GM18498 (cell line): Measurements from ENCODE around the gene NDRG3.

Experiments used
- ATAC-seq: cut with Tn5 transposase; IDR thresholded peaks from one replicate; pipeline ENCODE4 v1.9.1; 2021; ENCODE audit warnings: mild to moderate bottlenecking, moderate library complexity; ENCODE audit not compliant: unreplicated experiment

The NDRG3 gene

DNA sequence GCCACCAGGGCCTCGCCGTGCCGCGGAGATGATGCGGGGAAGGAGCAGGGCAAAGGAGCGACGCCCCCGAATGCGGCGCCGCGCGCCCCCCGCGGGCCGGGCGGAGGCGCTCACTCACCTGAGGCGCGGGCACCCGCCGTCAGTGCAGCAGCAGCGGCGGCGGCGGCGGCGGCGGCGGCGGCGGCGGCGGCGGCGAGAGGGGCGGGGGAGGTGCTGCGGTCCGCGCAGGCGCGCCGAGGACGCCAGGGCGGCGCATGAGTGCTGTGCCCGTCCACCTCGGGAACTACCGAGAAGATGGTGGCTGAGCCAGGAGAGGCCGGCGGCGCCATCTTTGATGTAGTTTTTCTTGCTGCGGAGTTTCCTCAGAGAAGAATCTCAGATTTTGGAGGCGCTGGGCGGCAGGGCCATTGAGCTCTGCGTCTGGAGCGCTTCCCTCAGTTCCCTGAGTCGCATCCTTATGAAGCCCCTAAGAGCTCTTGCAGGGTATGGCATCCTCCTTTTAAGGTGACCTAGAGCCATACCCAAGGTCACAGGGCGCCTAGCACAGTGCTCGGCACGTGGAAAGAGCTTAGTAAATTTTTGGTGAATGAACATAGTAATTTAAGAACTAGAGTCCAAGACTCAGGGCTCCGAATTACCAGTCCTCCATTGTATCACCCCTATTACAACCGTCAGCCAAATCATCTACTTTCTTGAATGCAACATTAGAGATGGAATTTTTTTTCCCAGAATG lies at the start of gene NDRG3:
TSS of gene NDRG3 (minus strand) at position 164 of the 733 bp plus-strand sequence. CDS start 24,355 bp downstream, outside the sequence.
- peak; percentile 94 for ATAC-seq

- no peak for ATAC-seq
Observed at GRCh38 chr20:36794116-36794474, 48.2 kb upstream of the NDRG3 start.

DNA sequence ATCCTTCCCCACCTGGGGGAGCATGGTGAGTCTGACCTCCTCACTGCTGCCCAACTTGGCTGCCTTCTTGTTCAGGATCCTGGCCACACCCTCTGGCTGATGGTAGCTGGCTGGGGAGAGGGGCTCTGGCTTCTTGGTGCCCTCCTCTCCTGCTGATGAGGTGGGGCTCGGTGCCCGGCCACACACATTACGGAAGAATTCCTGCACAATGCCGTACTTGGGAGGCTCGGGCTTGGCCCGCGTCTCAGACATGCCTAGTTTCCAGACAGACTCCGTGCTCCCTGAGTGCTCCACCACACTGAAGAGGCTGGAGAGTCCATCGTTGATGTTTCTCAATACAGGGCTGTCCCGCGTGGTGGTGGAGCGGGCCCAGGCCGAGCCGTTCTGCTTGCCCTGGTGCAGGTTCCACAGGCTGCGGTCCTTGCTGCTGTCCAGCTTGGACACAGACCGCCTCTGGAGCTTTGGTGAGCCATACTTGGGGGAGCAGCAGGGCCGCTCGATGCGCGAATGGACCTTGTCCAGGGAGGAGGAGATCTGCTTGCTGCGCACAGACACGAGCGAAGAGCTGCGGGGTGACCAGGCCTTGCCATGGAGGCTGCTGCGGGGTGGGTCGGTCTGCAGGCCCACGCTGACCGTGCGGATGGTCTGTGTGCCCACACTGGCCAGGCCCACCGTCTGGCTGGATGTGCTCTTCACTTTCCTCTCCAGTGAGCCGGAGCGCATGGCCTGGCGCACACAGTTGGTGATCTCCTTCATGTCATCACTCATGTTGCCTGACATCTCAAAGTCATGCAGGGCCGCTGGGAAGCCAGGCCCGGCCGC lies 47.6 kb upstream of the NDRG3 start:
- no peak for ATAC-seq

DNA sequence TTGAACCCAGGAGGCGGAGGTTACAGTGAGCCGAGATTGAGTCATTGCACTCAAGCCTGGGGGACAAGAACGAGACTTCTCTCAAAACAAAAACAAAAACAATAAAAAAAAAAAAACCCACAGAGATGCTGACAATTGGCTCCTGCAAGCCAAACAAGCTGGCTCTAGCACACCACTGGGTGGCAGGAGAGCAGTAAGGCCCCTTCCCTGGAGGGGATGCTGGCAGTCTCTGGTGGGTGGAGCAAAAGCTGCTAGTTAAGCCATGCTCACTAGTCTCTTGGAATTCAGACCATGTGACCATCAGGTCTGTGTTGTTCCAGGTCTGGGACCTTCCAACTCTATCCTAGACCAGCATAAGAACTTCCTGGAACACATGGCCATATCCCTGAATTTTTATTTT lies 46.5 kb upstream of the NDRG3 start:
- no peak for ATAC-seq

GRCh38 chr20:36791862-36792261 lies 46.0 kb upstream of the NDRG3 start:
- ATAC-seq, result no peak

DNA sequence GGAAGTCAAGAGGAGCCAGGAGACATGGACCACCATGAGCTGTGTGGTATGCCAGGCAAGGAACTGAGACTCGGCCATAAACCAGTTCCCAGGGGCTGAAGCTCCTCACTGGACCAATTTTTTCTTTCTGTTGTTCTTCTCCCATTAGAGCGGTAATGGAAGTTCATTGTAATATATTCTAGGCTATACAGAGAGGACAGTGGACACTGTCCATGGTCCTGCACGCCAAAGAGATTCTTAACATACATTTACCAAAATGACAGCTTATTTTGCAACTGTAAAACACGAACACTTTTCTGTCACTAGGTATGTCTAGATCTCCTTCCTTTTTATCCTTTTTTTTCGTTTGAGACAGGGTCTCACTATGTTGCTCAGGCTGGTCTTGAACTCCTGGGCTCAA lies 40.8 kb upstream of the NDRG3 start:
- ATAC-seq, result no peak

- no peak for ATAC-seq
Observed at GRCh38 chr20:36786246-36786645, 40.4 kb upstream of the NDRG3 start.

DNA sequence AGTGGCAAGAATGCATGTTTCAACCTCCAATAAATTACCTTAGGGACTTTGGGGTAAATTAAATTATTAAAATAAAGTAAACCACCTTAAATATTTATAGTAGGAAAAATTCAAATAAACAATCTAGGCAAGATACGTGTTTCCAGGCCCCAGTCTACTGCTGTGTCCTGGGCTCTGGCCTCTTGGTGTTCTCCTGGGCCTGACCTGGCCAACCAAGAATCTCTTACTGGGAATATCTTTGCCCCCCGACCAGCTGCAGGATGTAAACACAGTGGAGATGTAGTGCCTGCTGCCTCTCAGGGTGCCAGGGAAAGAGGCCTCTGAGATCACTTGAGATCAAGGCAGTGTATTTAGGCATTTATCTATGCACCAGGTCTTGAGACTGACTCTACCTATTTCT lies 39.4 kb upstream of the NDRG3 start:
- ATAC-seq, result no peak

DNA sequence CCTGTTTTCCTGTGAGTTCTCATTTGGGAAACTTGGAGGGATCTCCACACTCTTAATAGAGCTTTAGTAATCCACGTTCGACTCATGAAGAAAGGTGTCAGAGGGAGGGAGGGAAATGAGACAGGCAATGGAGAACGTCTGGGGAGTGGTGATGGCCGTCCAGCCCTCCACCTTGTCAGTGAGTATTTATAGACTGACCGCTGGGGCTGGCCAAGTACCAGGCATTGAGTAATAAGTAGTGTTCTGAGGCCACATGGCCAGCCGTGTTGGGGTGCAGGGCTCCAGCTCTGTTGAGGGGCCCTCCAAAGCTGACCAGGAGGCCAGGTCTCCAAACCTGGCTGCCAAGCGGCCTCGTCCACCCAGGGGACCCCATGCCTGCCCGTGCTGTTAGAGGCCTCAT lies 39.0 kb upstream of the NDRG3 start:
- no peak for ATAC-seq

- no peak for ATAC-seq
Observed at GRCh38 chr20:36784116-36784515, 38.2 kb upstream of the NDRG3 start.

- no peak for ATAC-seq
Observed at GRCh38 chr20:36779656-36780025, 33.8 kb upstream of the NDRG3 start.

GRCh38 chr20:36778831-36779655 lies 33.2 kb upstream of the NDRG3 start:
- ATAC-seq, result no peak

DNA sequence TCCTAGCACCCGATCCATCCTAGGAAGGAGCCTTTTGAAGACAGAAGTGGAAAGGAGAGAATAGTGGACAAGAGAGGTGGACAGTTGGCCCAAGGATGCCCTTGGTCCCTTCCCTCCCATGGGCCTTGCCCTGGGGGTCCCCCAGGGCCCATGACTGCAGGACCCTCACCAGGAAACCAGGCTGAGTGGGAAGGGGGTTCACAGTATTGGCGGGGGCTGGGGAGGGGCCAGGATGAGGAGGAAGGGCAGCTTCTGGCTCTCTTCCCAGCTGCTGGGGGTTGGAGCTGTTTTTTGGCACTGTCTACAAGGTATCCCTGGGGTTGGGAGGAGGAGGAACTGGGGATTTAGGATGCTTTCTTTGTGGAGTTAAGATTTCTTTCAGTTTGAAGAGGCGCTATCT lies 31.7 kb upstream of the NDRG3 start:
- ATAC-seq, result no peak

DNA sequence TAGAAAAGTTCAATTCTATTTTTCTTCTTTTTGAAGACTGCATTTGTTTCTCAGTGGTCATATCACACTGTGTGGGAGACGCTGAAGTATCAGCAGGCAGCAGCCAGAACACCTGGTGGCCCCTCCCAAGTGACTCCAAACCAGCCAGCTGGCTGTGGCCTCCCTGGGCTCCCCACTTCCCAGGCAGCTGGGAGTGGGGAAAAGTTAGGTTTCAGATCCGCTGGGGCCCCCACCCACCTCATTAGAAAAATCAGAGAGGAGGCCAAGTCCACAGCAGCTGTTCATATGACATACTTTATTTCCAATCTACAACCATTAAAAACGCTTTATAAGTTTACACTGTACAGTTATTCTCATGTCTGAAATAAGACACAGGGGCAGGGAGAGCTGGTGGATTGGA lies 31.3 kb upstream of the NDRG3 start:
- ATAC-seq, result no peak

DNA sequence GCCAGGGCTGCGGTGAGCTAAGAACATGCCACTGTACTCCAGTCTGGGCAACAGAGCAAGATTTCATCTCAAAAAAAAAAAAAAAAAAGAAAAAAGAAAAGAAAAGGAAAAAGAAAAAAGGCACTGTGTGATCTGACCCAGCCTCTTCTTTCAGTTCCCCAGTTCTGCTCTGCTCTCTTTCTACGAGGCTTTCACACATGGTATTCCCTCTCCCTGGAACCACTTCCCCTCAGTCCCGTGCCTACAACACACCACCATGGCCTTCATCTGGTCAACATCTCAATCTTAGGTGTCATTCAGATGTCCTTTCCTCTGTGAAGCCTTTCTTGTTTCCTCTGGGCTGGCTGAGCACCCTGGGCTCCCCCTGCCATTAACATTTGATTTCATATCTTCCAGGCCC lies 29.9 kb upstream of the NDRG3 start:
- ATAC-seq, result no peak

- no peak for ATAC-seq
Observed at GRCh38 chr20:36775196-36775595, 29.3 kb upstream of the NDRG3 start.

- peak; percentile 84 for ATAC-seq
Observed at GRCh38 chr20:36773597-36774390, 27.9 kb upstream of the NDRG3 start, which contains the start of gene DSN1. TSS of gene DSN1 (minus strand) at chr20:36773763. CDS start at chr20:36771458, 2,305 bp downstream.

GRCh38 chr20:36773107-36773596 lies 27.3 kb upstream of the NDRG3 start:
- peak; percentile 14 for ATAC-seq

DNA sequence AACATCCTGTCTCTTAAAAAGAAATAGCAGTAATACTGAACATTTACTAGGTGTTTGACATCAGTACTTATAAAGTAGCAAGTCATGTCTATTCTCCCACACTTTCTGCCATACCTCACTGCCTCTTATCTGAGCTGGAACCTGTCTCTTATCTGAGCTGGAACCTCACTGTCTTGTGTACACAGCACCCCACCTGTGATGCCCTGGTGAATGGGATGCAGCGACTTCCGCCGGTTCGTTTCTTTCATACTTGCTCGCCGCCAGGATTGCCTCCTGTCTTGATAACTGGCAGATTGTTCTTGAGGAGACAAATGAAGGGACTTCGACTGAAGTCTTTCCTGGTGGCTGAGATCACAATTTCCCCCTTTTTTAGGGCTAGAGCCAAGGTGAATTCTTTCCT lies 24.8 kb upstream of the NDRG3 start:
- no peak for ATAC-seq

DNA sequence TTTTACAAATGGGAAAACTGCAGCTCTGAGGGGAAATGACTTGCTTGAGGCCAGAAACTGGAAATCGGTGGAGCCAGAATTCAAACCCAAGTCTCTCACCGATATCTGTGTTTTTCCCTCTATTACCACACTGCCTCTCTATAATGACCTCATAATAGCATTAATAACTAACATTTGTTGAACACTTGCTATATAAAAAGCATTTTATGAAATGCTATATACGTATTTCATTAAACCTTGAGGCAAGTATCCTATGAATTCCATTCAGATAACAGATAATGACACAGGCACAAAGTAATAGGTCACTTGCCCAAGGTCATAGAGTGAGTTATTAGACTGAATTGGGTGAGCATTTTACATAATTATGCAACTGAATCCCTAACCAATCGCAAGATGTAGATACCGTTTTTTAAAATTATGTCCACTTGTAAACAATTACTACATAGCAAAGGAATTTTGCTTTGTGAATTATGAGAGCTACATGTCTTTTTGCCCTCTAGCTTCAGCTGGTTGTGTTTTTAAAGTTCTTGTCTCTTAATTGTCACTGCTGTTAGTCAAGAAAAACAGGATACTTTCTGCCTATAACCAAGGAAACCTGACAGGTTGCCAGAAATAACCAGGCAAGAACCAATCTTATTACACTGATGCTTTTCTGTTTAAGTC lies 23.0 kb upstream of the NDRG3 start:
- no peak for ATAC-seq
